Transverse colon (tissue), 3 donors: Measurements from ENCODE around the gene SPOCK2.

ENCODE experiments used
- CTCF ChIP-seq, 5 experiments: fragments of 200-600 bp in 3 of 5; fragments of 450-650 bp in 2 of 5; sonication (generic) in 3 of 5; IDR thresholded peaks; 1 replicate in 2 of 5; 2 replicates in 3 of 5; pipeline ENCODE4 v1.5.1; 2016 to 2017; ENCODE audit warnings: antibody characterized with exemption in 5 of 5, inconsistent platforms in 3 of 5, mild to moderate bottlenecking in 2 of 5, moderate library complexity in 1 of 5
- POLR2A ChIP-seq: fragments of 450-650 bp; IDR thresholded peaks from one replicate; pipeline ENCODE4 v1.6.1; 2016; ENCODE audit warnings: antibody characterized with exemption, mild to moderate bottlenecking, moderate library complexity

- TF ChIP-seq CTCF (IDR thresholded peaks at IDR 0.05) (no peak), POLR2A (no peak)
These were observed 26.4 kb downstream of the SPOCK2 start for GRCh38 chr10:72061930-72062329.
